GM18520 (cell line): ENCODE results near the gene TRIM6.
"Not testable (repeated sequence)": the region's sequence is repeated elsewhere in the genome, so short reads cannot be mapped to it uniquely, and the experiment has no call there.

Experiments
- ATAC-seq: cut with Tn5 transposase; IDR thresholded peaks from one replicate; pipeline ENCODE4 v1.9.1; 2021; ENCODE audit not compliant: unreplicated experiment

Gene TRIM6, protein sequence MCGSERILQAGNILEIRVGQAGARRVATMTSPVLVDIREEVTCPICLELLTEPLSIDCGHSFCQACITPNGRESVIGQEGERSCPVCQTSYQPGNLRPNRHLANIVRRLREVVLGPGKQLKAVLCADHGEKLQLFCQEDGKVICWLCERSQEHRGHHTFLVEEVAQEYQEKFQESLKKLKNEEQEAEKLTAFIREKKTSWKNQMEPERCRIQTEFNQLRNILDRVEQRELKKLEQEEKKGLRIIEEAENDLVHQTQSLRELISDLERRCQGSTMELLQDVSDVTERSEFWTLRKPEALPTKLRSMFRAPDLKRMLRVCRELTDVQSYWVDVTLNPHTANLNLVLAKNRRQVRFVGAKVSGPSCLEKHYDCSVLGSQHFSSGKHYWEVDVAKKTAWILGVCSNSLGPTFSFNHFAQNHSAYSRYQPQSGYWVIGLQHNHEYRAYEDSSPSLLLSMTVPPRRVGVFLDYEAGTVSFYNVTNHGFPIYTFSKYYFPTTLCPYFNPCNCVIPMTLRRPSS

DNA sequence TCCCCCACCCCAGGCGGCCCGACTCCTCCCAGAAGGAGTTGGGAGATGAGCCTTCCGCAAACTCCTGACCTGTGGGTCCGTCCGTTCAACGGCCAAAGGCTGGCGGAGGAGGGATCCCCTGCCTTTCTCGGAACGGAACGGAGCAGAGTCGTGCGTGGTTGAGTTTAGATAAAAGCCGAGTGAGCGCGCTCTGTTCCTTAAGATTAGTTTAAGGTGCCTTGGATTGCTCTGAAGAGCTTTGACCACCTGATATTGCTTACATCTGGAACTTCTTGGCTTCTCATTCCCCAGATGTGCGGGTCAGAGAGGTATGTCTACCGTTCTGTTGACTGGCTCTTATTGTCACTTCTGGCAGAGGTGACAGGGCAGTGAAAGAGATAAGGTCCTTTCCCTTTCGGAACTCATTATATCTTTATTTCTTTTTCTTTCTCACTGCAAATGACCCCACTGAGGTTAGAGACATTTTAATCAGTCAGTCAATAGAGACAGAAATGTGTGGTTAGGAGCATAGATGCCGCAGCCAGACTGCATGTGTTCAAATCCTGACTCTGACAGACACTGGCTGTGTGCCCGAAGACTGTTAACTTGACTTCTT, at the start of gene TRIM6:
Gene TRIM6, plus strand, starts transcription at position 31 of the 595 bp plus-strand sequence. Its CDS starts 261 bp downstream, at position 292.
- ATAC-seq = no peak

DNA sequence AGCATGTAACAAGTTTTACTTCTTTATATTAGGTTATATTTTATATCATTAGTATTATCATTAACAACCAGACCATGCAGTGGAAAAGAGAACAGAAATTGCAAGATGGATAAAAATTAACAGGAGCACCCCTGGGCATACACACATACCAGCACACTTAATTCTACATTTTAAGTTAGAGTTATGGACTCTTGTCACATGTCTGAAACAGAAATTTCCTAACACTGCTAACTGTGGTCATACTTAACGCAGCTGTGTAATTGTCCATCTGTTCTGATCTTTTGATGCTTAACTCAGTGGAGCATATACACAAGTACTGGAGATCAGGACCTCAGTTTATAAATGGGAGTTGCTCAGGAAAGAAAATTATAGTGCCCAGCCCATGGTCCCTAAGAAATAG, 48.5 kb upstream of the TRIM6 start:
- ATAC-seq = no peak

DNA sequence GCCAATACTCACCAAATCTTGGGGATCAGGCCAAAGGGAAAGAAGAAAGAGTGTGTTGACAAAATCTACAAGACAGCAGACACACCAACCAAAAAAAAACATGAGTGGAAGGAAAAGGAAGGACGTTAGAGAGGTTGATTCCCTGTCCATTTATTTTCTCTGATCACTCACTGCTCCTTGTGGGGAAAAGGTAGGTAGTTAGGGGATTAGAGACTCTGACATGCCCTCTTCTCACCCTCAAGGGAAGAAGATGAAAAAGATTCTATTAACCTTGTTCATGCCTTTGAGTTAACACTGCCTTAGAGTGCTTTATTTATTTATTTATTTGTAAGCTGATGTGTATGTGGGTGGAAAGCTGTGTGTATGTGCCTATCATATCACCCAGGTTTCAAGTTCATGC, 48.0 kb upstream of the TRIM6 start, which contains the start of gene OR52H1:
Gene OR52H1, minus strand, starts transcription at position 101 of the 400 bp plus-strand sequence. CDS start 3,035 bp downstream, outside the sequence.
- no peak for ATAC-seq

DNA sequence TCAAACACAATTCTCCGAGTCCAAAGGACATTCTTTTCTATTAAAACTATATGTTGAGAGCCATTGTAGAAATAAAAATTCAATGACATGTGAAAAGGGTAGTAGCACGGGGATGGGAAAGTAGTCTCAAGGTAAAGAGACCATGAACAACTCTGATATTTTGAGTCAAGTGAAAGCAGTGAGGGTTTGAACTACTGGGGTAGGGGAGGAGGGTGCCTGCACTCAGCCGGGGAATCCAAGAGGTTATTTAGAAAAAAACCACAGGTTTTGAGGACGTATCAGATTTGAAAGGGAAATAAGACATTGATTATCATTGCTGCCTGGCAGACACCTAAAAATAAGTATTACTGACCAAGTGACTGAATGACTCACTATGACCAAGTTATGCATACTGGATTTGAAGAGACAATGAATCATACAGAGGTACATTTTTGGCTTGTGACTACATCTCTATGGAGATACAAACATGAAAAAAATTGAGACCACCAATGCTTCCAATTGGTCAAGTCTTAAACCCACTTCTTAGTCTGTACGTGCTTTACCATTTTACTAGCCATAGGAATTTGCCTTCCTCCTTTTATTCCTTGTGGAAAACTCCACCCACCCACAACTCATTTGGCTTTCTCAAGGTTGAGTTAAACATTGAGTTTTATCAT, 45.9 kb upstream of the TRIM6 start:
- peak; percentile 71 for ATAC-seq

DNA sequence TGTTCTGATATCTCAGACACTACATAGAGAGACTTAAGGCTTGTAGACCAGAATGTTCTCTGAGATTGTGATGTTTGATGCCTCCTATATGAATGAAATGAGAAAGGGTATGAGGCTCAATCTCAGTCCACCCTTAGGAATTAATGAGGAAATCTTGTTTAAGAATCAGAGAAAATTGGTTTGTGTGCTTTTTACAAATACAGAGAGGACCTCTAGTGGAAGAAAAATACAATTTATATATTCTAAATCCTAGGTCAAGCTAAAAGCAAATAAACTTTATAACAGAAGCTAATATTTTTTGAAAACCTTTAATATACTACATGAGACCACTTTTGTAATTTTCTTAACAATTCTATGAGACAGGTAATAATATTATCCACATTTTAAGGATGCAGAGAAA, 43.1 kb upstream of the TRIM6 start:
- ATAC-seq = no peak

DNA sequence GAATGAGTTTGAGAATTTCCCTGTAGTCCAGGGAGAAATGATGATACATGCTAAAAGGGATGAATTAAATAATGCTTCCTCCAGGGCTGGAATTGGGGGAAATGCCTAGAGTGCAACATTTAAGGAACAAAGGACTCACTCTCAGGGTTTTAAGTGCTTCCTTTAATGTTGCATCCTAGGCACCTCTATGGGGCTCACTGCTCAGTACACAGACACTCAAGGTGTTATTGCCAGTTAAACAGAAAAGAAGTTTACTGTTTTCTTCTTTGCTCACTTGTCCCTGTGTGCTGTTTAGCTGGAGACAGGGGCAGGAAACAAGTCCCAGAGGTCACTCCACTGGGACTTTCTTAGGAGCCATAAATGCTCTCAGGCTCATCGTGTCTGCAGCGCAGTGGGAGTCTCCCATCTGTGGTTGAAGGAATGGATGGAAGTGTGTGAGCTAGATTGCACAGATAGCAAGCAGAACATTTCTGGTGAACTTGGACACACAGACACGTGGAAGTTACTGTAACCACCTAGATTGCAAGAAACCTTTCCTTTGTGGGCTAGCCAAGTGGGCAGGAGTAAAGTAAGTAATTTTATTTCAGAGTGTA, 39.7 kb upstream of the TRIM6 start:
- ATAC-seq = no peak

DNA sequence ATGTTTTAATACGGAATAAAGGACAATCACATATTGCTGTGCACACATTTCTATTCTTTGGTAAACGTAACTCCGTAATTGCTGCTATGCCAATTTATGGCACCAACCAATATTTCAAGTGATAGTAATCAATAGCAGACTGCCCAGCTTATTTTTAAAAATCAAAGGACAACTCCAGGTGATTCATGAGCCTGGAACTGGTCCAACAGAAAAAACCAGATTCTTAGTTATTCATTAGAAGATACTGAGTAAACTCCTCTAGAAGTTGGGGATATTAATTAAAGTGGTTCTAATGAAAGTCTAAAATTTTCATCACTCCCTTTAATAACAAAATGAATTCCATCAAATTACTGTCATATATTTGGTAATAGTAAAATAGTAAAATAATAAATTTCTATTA, 38.7 kb upstream of the TRIM6 start:
- ATAC-seq = no peak

DNA sequence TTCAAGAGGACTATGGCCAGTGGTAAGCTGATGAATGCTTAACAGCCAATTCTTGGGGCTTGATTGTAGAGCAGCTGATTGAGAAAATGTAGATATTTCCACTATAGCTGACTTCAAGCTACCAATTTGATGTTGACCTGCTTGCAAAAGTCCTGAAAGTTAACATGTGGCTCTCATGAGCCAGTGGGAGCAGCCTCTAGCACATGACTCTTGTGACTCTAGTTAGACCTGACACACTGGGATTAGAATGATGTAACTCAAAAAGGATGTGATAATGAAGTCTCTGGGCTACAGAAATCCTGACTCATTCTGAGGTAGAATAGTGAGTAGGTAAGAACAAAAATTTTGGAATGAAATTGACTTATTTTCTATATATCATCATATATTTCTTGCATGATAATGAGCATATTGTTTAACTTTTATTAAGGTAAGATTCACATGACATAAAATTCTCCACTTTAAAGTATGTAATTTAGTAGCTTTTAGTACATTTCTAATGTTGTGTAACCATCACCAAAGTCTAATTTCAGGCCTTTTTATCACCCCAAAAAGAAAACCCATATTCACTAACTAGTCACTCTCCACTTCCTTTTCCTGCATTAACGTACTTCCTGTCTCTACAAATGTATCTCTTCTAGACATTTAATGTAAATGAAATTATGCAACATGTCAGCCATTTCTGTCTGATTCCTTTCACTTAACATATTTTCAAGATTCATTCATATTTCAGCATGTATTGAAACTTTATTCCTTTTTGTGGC, 32.0 kb upstream of the TRIM6 start:
- ATAC-seq = no peak

DNA sequence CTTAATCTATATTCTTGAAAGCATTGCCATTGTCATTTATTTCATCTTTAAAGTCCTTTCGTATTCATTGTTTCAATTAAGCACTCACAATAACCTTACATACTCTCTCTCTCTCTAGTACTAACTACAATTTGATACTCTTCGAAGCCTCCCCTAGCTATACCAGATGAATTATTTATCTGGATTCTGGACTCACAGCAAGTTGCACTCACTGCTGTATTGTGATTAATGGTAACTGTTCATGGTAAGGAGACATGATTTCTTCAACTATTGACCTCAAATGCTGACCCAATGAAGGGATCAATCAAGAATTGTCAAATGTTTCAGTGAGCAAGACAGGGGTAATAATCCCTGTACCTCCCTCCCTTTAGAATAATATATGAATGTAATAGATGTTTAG, 21.8 kb upstream of the TRIM6 start:
- no peak for ATAC-seq

DNA sequence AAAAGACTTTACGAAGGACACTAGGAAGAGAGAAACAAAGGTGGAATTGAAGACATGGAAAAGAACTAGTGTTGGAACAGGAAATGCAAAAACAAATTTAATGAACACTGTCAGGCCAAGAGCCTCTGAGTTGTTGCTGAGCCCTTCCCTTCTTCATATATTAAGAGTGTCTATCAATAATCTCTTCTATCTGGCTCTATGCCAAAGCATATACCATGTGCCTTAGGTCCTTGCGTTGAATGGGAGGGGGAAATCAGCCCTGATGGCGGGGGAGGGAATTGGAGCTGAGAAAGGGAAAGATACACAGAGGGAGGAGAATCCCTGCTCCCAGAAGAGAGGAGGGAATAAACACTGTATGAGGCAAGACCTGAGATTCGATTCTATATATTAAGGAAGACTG, 21.3 kb upstream of the TRIM6 start:
- ATAC-seq = no peak

DNA sequence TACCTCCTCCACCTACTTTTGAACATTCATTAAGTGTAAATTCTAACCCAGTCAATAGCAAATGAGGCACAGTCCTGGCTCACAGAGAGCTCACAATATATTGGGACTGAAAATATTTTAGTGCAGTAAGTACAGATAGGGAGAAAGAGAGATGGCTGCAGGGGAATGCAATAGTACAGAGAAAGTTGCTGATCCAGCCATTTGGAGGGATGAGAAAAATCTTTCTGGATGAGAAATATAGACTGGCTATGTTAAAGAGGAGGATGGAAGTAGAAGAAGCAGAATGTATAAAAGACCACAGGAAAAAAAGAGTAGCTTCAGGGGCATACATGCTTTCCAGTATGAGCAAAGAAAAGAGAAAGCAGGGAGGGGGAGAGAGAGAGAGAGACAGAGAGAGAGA, 19.3 kb upstream of the TRIM6 start:
- no peak for ATAC-seq

DNA sequence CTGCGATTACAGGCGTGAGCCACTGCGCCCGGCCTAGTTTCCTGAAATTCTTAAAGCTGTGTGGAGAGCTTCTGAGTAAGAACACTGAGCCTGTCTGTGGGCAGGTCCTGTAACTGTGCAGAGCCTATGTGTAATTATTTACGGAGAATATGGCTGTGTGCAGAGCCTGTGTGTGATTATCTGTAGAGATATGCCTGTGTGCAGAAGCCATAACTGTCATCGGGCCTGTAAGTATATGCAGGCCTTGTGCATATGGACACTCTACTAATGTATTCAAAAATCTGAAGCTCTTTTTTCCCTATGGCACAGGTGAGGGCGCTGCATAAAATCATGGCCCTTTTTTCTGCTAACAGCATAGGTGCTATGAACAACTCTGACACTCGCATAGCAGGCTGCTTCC, 15.9 kb upstream of the TRIM6 start, which contains the start of gene OR52B6:
Gene OR52B6, plus strand, starts transcription at position 301 of the 400 bp plus-strand sequence. Its CDS starts 0 bp downstream, at position 301.
- ATAC-seq = no peak

DNA sequence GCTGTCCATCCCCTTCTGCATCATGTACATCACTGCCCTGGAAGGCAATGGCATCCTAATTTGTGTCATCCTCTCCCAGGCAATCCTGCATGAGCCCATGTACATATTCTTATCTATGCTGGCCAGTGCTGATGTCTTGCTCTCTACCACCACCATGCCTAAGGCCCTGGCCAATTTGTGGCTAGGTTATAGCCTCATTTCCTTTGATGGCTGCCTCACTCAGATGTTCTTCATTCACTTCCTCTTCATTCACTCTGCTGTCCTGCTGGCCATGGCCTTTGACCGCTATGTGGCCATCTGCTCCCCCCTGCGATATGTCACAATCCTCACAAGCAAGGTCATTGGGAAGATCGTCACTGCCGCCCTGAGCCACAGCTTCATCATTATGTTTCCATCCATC, 15.4 kb upstream of the TRIM6 start:
- ATAC-seq = no peak

DNA sequence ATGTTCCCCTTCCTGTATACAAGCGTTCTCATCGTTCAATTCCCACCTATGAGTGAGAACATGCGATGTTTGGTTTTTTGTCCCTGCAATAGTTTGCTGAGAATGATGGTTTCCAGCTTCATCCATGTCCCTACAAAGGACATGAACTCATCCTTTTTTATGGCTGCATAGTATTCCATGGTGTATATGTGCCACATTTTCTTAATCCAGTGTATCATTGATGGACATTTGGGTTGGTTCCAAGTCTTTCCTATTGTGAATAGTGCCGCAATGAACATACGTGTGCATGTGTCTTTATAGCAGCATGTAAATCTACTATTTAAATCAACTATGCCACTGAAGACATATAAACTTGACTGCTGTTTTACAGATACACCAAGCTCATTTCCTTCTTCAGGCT, 12.0 kb upstream of the TRIM6 start:
- ATAC-seq = not testable (repeated sequence)

DNA sequence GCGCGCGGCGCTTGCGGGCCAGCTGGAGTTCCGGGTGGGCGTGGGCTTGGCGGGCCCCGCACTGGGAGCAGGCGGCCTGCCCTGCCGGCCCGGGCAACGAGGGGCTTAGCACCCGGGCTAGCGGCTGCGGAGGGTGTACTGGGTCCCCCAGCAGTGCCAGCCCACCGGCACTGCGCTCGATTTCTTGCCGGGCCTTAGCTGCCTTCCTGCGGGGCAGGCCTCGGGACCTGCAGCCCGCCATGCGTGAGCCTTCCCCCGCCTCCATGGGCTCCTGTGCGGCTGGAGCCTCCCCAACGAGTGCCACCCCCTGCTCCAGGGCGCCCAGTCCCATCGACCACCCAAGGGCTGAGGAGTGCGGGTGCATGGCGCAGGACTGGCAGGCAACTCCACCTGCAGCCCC, 6.5 kb upstream of the TRIM6 start:
- ATAC-seq = not testable (repeated sequence)

DNA sequence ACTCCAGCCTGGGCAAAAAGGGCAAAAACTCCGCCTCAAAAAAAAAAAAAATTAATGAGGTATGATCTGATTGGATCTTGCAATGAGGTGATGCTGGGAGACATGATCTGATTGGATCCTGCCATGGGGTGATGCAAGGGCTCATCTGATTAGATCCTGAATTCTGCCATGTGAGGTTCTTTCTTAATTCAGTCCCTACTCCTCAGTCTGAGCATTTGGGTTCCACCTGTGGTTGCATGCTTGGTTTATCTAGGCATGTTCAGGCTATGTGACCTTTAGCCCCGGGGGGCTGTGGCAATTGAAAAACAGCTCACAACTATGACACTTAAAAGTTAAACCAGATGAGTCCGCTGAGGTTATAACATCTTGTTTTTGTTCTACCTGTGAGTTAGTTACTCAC, 4.8 kb upstream of the TRIM6 start:
- ATAC-seq = no peak

DNA sequence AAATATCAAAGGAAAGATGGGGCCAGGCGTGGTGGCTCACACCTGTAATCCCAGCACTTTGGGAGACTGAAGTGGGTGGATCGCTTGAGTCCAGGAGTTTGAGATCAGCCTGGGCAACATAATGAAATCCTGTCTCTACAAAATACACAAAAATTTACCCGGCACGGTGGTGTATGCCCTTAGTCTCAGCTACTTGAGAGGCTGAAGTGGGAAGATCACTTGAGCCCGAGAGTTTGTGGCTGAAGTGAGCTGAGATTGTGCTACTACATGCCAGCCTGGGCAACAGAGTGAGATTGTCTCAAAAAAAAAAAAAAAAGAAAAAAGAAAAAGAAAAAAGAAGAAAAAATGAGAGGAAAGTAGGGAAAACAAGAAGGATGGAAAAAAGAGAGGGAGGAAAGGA, 3.8 kb upstream of the TRIM6 start:
- ATAC-seq = no peak

DNA sequence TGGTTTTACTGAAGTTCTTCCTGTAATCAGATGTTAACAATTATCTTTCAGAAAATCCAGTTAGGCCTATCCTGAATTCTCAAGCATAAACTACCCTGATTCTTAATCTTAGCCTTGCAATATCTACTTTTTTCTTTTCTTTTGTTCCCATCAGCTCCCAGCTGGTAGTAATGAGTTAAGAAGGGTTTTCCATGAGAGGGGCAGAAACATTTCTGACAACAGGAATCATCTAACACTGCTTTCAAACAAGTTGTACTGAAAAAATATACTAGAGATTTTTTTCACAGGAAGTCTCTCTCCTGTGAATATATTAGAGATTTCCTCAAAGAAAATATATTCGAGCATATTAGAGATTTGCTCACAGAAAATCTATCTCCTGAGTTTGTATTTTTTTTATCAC, 3.3 kb upstream of the TRIM6 start:
- ATAC-seq = no peak

DNA sequence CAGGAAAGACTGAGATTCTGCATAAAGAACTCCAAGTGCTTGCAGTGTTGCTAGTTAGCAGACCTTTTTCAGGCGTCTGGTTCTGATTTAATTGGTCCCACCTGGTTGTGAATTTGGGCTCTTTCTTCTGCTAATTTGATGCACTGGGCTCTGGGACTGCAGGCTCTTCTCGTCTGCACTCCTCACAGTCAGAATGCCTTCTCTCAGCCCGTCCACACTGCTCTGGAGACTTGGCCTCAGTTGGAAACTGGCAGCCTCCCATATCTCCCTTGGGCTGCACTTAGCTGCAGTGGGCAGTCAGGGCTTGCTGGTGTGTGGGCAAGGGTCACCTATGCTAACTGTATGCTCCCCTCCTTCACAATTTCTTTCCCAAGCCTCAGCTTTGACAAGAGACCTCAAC, 1.5 kb downstream of the TRIM6 start:
- no peak for ATAC-seq

DNA sequence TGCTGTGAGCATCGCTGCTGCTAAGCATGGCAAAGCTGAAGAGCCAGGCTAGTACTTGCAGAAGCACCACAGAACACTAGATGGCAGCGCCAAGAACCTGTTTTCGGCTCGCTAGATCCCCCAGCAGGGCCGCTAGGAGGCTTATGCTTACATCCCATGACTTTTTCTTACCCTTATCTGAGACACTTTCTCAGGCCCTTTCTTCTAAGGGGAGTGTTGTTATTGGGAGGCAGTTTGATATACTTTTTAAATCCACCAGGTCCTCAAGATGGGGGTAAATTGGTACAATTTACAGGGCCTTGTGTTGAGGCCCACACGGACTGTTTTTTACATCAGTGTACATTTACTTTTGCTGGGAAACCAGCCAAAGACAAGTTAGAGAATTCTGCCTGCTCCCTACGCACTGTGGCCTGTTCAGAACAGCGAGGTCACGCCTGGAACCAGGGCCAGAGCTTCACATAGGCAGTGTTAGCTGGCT, 4.0 kb downstream of the TRIM6 start:
- ATAC-seq = peak; percentile 93
